ENCODE data around the gene SIX3. TPM values are rescaled to one million over a fixed set of nuclear protein-coding genes. Genes with fewer than 3 reads are reported as not detected.

Gene SIX3
- total and polyA plus RNA-seq, 2 donors (not counting 3 experiments of a cell fraction or from before 2014, with no cell fraction given): not detected

GRCh38 chr2:44927985-44928482 lies 13.5 kb upstream of the SIX3 start:
- Histone ChIP-seq H2AFZ (ENCODE audit: low read depth, low read length) (no peak overlapping the region), H3K27ac (ENCODE audit: insufficient read depth, low read depth, low read length) (no peak overlapping the region), H3K9me1 (replicated peaks; ENCODE audit: control insufficient read depth, extremely low read depth, insufficient read depth, low read length) (no peaks in the 10 kb centered on the region), H3K9me3 (replicated peaks; ENCODE audit: control insufficient read depth, insufficient read depth, low read length) (no peaks in the 10 kb centered on the region), H3K4me1 (ENCODE audit: control insufficient read depth, extremely low read depth, insufficient read depth, low read length) (peaks cover 4% of the 10 kb centered on the region), H3K27me3 (ENCODE audit: control insufficient read depth in 2 of 2, insufficient read depth in 2 of 2, low read length in 2 of 2) (peaks cover 87 to 98% of the 10 kb centered on the region in 2 experiments), H4K20me1 (replicated peaks; ENCODE audit: control insufficient read depth, extremely low read depth, insufficient read depth, low read length) (no peaks in the 10 kb centered on the region), H3K9ac (replicated peaks; ENCODE audit: extremely low read depth, insufficient read depth, low read length) (no peak overlapping the region), H3K79me2 (ENCODE audit: control insufficient read depth, insufficient read depth, low read length) (no peaks in the 10 kb centered on the region), H3K4me2 (ENCODE audit: insufficient read depth, low read length) (no peak overlapping the region), H3K4me3 (replicated peaks in 1 of 3; ENCODE audit: insufficient read depth in 1 of 3, low read depth in 1 of 3, low read length in 3 of 3) (no peak overlapping the region), H3K36me3 (ENCODE audit: control insufficient read depth in 2 of 2, extremely low read depth in 1 of 2, insufficient read depth in 2 of 2, low read length in 2 of 2) (no peaks in the 10 kb centered on the region)
- POLR2A ChIA-PET: no interaction called here
- CTCF ChIA-PET: interaction anchor here (1.0 to 4.6 kb wide), 3 partner anchors 10 to 448 kb away, joined by 3 to 21 read pairs (median 4); no protein-coding TSS in a partner anchor
- DNase-seq (ENCODE audit: low read depth, low spot score) (no peak), FAIRE-seq (no peak)
- no TSS peak for BruUV-seq (replicated peaks)
- dilution Hi-C loops (cut with MboI; ENCODE audit: extremely low pct_ligation_motif_present, low sequenced_read_pairs): no loop called here
- intact Hi-C loops (cut with micrococcal nuclease): no loop called here
- TF ChIP-seq JUN (IDR thresholded peaks at IDR 0.05; ENCODE audit: borderline replicate concordance, insufficient read depth, insufficient read length, low read depth) (no peak), POLR2AphosphoS5 (IDR thresholded peaks at IDR 0.05; ENCODE audit: insufficient read depth, low read depth, low read length) (no peak), MAX (IDR thresholded peaks at IDR 0.05; ENCODE audit: insufficient read depth, insufficient read length) (no peak), MYC (IDR thresholded peaks at IDR 0.05; ENCODE audit: low read depth, low read length) (no peak), POLR2A (IDR thresholded peaks at IDR 0.05; ENCODE audit: low read depth, low read length) (no peak), EZH2 (IDR thresholded peaks at IDR 0.05; ENCODE audit: borderline replicate concordance, low read depth, low read length, severe bottlenecking) (no peak), FOS (IDR thresholded peaks at IDR 0.05; ENCODE audit: borderline replicate concordance, insufficient read depth, low read length) (no peak), CTCF (IDR thresholded peaks at IDR 0.05; ENCODE audit: extremely low read depth in 1 of 2, insufficient read depth in 1 of 2, low read depth in 1 of 2, low read length in 2 of 2) (no peak), GATA2 (IDR thresholded peaks at IDR 0.05; ENCODE audit: insufficient read depth, insufficient read length, low read depth, low read length) (no peak)
